T47D (cell line): ENCODE results near the gene ODF2.
A peak's percentile ranks its signal among the peaks of the same experiment; 100 is the strongest.
"Not testable (repeated sequence)": the region's sequence is repeated elsewhere in the genome, so short reads cannot be mapped to it uniquely, and the experiment has no call there.

Experiments used
- DNase-seq, 2 experiments: peaks; one replicate each; pipeline versions ENCODE4 v3.0.0 to v3.0.0-alpha.2; 2011 to 2012; ENCODE audit warnings: low read depth in 1 of 2, low spot score in 1 of 2
- JUND ChIP-seq: IDR thresholded peaks from 2 replicates; pipeline ENCODE4 v1.6.1; 2012; ENCODE audit warnings: low read depth
- in situ Hi-C: cut with HindIII; loops from 2 replicates; pipeline ENCODE4 v1.10.0; 2016; ENCODE audit warnings: low sequenced_read_pairs, low pct_unique_long_range_greater_than_20kb

Gene ODF2

GRCh38 chr9:128434340-128434739 is 21.5 kb upstream of the ODF2 start:
- TF ChIP-seq JUND, result no peak
- in situ Hi-C loops, result no loop called here
- DNase-seq, result no peak

- DNase-seq, result no peak
- no peak for TF ChIP-seq JUND
- in situ Hi-C loops, result no loop called here
Measured at GRCh38 chr9:128435611-128436010, 20.2 kb upstream of the ODF2 start.

GRCh38 chr9:128438343-128439109 is 17.3 kb upstream of the ODF2 start:
- no peak for TF ChIP-seq JUND
- DNase-seq, result peak; percentile 77 to 90
- in situ Hi-C loops, result no loop called here

GRCh38 chr9:128439273-128439672 is 16.5 kb upstream of the ODF2 start:
- in situ Hi-C loops, result no loop called here
- TF ChIP-seq JUND, result no peak
- DNase-seq, result no peak

- in situ Hi-C loops, result no loop called here
- no peak for TF ChIP-seq JUND
Measured at GRCh38 chr9:128442150-128442549, 13.7 kb upstream of the ODF2 start.

GRCh38 chr9:128446505-128446904 is 9.3 kb upstream of the ODF2 start:
- in situ Hi-C loops, DNase-seq: not testable (repeated sequence)

More at GRCh38 chr9:128442150-128442549, 13.7 kb upstream of the ODF2 start:
- DNase-seq, result no peak

- TF ChIP-seq JUND, result no peak
- no peak for DNase-seq
- in situ Hi-C loops, result no loop called here
Measured at GRCh38 chr9:128448746-128449145, 7.1 kb upstream of the ODF2 start.

GRCh38 chr9:128454991-128455390 is 815 bp upstream of the ODF2 start:
- no peak for TF ChIP-seq JUND
- in situ Hi-C loops, result no loop called here
- DNase-seq, result no peak

GRCh38 chr9:128456613-128457061 is 831 bp downstream of the ODF2 start:
- in situ Hi-C loops, result no loop called here
- TF ChIP-seq JUND, result no peak
- DNase-seq, result peak; percentile 88 to 97

- in situ Hi-C loops, result no loop called here
- TF ChIP-seq JUND, result no peak
Measured at GRCh38 chr9:128457207-128457606, 1.4 kb downstream of the ODF2 start.

GRCh38 chr9:128459011-128459410 is 3.2 kb downstream of the ODF2 start:
- TF ChIP-seq JUND, result no peak
- in situ Hi-C loops, result no loop called here
- no peak for DNase-seq

More at GRCh38 chr9:128457207-128457606, 1.4 kb downstream of the ODF2 start:
- DNase-seq, result no peak

GRCh38 chr9:128469070-128469469 is 13.3 kb downstream of the ODF2 start:
- no peak for DNase-seq
- TF ChIP-seq JUND, result no peak
- in situ Hi-C loops, result no loop called here

- TF ChIP-seq JUND, result no peak
- no peak for DNase-seq
- in situ Hi-C loops, result no loop called here
Measured at GRCh38 chr9:128470560-128470959, 14.8 kb downstream of the ODF2 start.

- TF ChIP-seq JUND, result no peak
- in situ Hi-C loops, result no loop called here
- DNase-seq, result no peak
Measured at GRCh38 chr9:128473104-128473503, 17.3 kb downstream of the ODF2 start.
